Mucosa of rectum (tissue), 2 donors: ENCODE data around the gene ARID1B.

ENCODE experiments used
- H3K27ac ChIP-seq, 2 donors: one replicate each; pipeline ENCODE4 v1.7.0; 2013; ENCODE audit warnings: inconsistent platforms in 2 of 2, low read depth in 2 of 2, low read length in 2 of 2
- H3K27me3 ChIP-seq, 2 donors: one replicate each; pipeline ENCODE4 v1.7.0; 2013; ENCODE audit warnings: low read length in 2 of 2; ENCODE audit not compliant: control insufficient read depth in 2 of 2, insufficient read depth in 2 of 2
- H3K36me3 ChIP-seq, 2 donors: one replicate each; pipeline ENCODE4 v1.7.0; 2013; ENCODE audit warnings: low read length in 2 of 2; ENCODE audit not compliant: control insufficient read depth in 2 of 2, insufficient read depth in 2 of 2
- H3K4me1 ChIP-seq, 2 donors: one replicate each; pipeline ENCODE4 v1.7.0; 2013; ENCODE audit warnings: low read length in 2 of 2, mild to moderate bottlenecking in 1 of 2; ENCODE audit not compliant: control insufficient read depth in 2 of 2, insufficient read depth in 2 of 2
- H3K4me3 ChIP-seq, 2 donors: one replicate each; pipeline ENCODE4 v1.7.0; 2013; ENCODE audit warnings: low read length in 2 of 2
- H3K9ac ChIP-seq, 2 donors: one replicate each; pipeline ENCODE4 v1.7.0; 2013; ENCODE audit warnings: low read length in 2 of 2, low read depth in 1 of 2, mild to moderate bottlenecking in 1 of 2
- H3K9me3 ChIP-seq, 2 donors: one replicate each; pipeline ENCODE4 v1.7.0; 2013; ENCODE audit warnings: low read length in 2 of 2; ENCODE audit not compliant: control insufficient read depth in 2 of 2
- donor health status: healthy.
- donor health status: Normal muscosa, but diverticular disease.

The ARID1B gene

DNA sequence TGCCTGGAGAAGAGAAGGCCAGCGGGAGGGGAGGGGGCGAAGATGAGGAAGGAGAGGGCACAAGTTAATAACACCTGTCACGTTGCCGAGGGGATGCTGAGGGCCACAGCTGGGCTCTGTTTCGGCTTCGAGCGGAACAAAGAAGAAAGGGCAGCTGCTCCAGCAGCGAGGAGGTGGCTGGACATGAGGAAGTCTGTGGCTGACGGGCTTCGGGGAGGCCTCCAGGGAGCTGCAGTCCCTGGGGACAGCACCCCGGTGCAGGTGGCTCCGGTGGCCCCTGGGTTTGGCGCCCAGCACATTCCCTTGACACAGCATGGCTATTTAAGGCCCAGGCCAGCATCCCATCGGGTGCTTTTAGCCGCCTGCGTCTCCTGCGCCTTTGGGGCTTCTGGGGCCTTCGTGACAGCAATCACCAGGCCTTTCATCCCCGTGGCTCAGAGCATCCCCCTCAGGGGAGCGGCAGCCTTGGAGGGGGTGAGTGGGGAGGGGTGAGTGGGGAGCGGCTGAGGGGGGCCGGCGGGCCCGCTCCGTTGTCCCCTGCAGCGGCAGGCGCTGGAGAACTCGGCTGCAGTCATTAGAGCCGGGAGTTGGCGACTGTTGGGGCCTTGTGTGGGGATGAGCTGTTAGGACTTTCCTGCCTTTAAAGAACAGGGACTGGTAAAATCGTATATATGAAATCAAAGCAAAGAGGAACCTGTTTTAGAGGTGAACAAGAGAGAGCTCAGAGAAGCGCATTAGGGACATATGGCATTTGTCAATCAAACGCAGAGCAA lies 447.2 kb downstream of the ARID1B start:
- H3K4me1 ChIP-seq, result peaks cover 9 to 11% of the 10 kb centered on the region in 2 donors
- no peak overlapping the region for H3K4me3 ChIP-seq
- no peaks in the 10 kb centered on the region for H3K27me3 ChIP-seq
- H3K36me3 ChIP-seq, result no peaks in the 10 kb centered on the region
- H3K27ac ChIP-seq, result no peak overlapping the region
- no peak overlapping the region for H3K9ac ChIP-seq
- no peaks in the 10 kb centered on the region for H3K9me3 ChIP-seq

DNA sequence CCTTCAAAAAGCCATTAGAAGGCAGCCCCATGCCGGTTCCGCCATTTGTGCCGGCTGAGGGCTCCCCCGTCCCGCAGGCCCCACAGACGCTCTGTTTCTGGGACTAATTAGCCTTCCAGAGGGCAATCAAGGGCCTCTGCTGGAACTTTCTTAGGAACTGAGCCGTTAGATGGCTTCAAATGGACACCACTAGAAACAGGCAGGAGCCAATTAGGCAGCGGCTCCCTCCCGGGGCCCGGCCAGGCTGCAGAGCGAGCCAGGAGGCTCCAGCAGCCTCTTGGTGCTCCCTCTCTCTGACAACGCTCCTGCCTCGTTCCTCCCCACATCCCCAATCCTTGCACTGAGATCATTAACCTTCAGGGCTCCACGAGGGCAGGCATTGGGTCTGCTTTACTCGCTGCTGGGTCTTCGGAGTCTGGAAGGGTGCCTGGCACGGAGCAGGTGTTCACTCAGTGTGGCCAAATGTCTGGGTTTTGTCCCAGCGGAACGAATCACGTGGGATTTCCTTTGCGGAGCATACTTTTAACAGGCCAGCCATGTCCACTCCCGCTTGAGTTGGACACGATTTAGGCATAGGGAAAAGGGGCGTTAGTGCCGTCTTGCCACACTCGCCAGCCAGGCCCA lies 447.9 kb downstream of the ARID1B start:
- Histone ChIP-seq H3K4me1 (peaks cover 8 to 11% of the 10 kb centered on the region in 2 donors), H3K27me3 (no peaks in the 10 kb centered on the region), H3K9me3 (no peaks in the 10 kb centered on the region), H3K4me3 (no peak overlapping the region), H3K36me3 (no peaks in the 10 kb centered on the region), H3K9ac (no peak overlapping the region), H3K27ac (no peak overlapping the region)

DNA sequence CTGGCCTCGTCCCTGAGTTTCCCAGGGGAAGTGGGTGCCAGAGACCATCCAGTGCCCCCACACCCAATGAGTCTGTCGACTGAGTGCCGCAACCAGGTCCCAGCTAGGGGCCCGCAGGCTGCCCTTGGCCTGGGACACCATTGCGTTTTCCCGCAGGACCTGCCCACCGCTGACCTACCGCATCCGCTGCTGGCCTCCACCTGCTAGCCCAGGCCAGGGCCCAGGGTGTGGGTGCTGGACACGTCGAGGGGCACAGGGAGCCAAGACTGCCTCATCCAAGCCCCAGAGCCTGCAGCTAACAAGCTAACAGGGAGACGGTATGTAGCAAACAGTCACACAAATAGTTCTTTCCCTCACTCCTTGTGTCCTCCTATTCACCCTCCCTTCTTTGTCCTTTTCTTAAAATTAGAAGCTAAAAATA lies 448.4 kb downstream of the ARID1B start:
- no peak overlapping the region for H3K4me3 ChIP-seq
- peaks cover 8 to 9% of the 10 kb centered on the region in 2 donors for H3K4me1 ChIP-seq
- H3K9ac ChIP-seq, result no peak overlapping the region
- H3K27ac ChIP-seq, result no peak overlapping the region
- no peaks in the 10 kb centered on the region for H3K9me3 ChIP-seq
- H3K36me3 ChIP-seq, result no peaks in the 10 kb centered on the region
- H3K27me3 ChIP-seq, result no peaks in the 10 kb centered on the region

DNA sequence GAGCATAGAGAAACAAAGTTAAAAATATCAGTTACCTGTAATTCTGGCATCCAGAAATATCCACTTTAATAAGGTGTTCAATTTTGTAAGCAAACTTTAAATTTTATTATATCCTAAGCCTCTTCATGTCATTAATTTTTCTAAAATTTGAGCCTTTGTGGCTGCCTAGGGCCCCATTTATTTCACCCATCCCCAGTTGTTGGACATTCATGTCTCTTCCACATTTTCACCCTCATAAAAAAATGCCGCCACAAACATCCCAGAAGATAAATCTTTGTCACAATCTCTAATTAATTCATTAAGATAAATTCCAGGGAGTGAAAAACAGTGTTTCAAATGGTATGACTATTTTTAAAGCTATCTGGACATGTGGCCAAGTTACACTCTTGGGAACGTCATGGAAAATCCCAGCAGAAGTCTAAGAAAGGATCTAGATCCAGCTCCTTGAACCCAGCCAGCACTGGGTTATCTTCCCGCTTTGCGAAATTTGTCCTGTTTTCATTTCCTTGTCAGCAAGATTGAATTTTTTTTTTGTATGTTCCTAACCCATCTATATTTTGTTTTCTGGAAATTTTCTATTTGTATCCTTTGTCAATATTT lies 448.9 kb downstream of the ARID1B start:
- Histone ChIP-seq H3K36me3 (no peaks in the 10 kb centered on the region), H3K4me3 (no peak overlapping the region), H3K9ac (no peak overlapping the region), H3K9me3 (no peaks in the 10 kb centered on the region), H3K27ac (no peak overlapping the region), H3K4me1 (peaks cover 3 to 4% of the 10 kb centered on the region in 2 donors), H3K27me3 (no peaks in the 10 kb centered on the region)

DNA sequence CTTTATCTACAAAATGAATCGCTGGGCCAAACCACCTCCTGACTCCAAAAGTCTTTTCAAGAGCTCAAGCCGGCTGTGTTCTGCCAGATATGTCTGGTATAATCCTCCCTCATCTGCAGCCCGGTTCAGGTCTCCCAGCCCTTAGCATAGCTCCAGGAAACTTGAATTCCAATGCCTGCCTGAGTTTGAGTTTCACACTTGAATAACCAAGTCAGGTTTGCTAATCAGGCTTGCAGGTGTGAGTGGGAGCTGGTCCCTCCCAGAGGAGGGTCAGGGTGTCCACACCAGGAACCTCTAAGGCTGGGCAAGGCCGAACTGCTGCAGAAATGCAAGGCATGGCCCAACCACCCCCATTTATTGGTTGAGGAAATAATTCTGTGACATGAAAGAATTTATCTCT lies 449.6 kb downstream of the ARID1B start:
- no peaks in the 10 kb centered on the region for H3K9me3 ChIP-seq
- H3K4me1 ChIP-seq, result no peaks in the 10 kb centered on the region
- H3K36me3 ChIP-seq, result no peaks in the 10 kb centered on the region
- H3K27ac ChIP-seq, result no peak overlapping the region
- no peak overlapping the region for H3K9ac ChIP-seq
- no peaks in the 10 kb centered on the region for H3K27me3 ChIP-seq
- no peak overlapping the region for H3K4me3 ChIP-seq

DNA sequence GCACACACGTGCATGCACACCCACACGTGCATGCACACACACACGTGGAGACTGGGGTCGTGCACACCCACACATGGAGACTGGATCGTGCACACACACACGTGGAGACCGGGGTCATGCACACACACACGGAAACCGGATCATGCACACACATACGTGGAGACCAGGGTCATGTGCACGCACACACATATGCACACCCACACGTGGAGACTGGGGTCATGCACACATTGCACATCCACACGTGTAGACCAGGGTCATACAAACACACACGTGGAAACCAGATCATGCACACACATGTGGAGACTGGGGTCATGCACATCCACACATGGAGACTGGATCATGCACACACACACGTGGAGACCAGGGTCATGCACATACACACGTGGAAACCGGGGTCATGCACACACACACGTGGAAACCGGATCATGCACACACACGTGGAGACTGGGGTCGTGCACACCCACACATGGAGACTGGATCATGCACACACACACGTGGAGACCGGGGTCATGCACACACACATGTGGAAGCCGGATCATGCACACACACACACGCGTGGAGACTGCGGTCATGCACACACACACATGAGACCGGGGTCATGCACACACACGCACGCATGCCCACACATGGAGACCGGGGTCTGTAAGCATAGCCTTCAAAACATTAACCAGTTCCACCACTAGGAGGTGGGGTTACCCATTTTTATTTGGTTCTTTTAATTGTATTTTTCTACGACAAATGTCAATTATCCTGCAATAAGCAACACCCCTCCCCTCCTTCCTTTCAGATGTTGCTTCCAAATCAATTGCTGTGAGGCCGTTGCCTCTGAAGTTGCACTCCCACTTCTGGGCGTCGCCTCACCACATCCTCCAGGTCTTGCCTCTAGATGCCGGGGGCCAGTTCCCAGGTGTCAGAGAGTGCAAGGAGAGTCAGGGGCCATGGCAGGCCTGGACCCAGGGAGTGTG lies 450.3 kb downstream of the ARID1B start:
- H3K9me3 ChIP-seq, result no peaks in the 10 kb centered on the region
- no peak overlapping the region for H3K9ac ChIP-seq
- H3K27ac ChIP-seq, result no peak overlapping the region
- H3K4me3 ChIP-seq, result no peak overlapping the region
- no peaks in the 10 kb centered on the region for H3K27me3 ChIP-seq
- H3K36me3 ChIP-seq, result no peaks in the 10 kb centered on the region
- H3K4me1 ChIP-seq, result no peaks in the 10 kb centered on the region

DNA sequence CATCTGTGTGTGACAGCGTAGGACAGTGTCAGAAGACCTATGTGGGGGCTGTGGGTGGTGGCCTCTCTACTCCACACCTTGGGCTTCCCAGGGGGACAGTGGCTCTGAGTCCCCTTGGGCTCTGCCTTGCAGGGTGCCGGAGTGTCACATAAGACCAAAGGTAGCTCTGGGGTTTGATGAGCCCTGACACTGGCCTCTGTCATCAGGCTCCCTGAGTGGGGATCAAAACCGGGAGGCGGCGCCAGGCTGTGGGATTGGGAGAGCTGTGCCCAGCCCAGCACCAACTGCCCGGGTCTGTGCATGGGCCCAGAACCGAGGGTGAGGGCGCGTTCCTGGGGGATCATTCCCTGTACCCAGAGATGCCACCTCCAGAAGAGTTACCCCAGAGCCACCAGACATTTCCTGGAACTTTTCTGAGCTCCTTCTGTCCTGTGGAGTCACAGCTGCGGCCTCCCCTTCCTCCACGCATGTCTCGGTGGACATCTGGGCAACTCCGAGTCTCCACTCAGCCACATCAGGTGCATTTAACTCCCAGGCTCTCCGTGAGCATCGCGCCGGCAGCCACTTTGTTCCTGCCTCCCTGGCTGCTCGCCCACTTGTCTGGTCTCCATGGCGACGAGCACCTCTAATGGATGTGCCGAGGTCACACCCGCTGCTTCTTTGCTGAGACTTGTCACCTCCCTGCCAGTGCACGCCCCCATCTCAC lies 451.4 kb downstream of the ARID1B start:
- Histone ChIP-seq H3K9me3 (no peaks in the 10 kb centered on the region), H3K4me1 (no peaks in the 10 kb centered on the region), H3K9ac (no peak overlapping the region), H3K4me3 (no peak overlapping the region), H3K27ac (no peak overlapping the region), H3K36me3 (no peaks in the 10 kb centered on the region), H3K27me3 (peaks cover 0 to 3% of the 10 kb centered on the region in 2 donors)

DNA sequence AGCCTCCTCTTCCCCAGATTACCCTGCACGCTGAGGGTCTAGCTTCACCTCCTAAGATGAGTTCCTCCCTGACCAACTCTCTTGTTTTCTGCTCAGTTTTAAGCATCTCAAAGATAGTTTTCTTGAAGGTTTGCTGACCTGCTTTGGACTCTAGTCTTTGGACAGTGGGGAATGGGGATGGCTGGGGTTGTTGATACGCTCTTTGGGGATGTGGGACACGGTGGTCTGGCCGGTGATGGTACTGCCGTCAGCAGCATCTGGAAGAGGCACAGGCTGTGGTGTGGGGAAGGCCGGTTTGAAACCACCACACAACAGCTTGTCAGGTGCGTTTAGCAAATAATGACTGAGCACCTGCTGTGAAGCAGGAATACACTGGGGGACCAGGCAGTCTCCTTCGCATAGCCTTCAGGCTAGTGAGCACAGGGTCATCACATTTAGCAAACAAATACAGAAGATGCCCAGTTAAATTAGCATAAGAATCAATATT lies 452.0 kb downstream of the ARID1B start:
- Histone ChIP-seq H3K27ac (no peak overlapping the region), H3K9ac (no peak overlapping the region), H3K4me1 (no peaks in the 10 kb centered on the region), H3K36me3 (no peaks in the 10 kb centered on the region), H3K9me3 (no peaks in the 10 kb centered on the region), H3K27me3 (peaks cover 0 to 5% of the 10 kb centered on the region in 2 donors), H3K4me3 (no peak overlapping the region)

DNA sequence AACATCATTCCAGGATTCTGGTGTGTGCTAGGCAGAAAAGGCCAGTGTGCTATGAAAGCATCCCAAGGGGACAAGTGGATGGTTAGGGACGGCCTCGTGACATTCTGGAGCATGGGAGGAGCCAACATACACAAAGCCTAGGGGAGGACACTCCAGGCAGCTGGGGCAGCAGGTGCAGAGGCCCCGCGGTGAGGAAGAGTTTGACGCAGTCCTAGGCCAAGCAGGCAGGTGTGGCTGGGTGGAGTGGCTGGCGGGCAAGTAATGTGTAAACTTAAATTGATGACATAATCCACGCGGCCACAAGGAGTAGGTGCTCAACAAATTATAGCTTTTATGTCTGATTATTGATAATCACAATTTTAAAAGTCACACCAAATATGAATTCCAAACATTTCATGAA lies 452.5 kb downstream of the ARID1B start:
- Histone ChIP-seq H3K36me3 (no peaks in the 10 kb centered on the region), H3K4me1 (no peaks in the 10 kb centered on the region), H3K9ac (no peak overlapping the region), H3K9me3 (no peaks in the 10 kb centered on the region), H3K27me3 (peaks cover 0 to 8% of the 10 kb centered on the region in 2 donors), H3K27ac (no peak overlapping the region), H3K4me3 (no peak overlapping the region)
